RCC 7860 (cell line): ENCODE results near the gene KRTAP5-2.
"Not testable (repeated sequence)": the region's sequence is repeated elsewhere in the genome, so short reads cannot be mapped to it uniquely, and the experiment has no call there.

Experiments used
- DNase-seq: peaks from one replicate; pipeline ENCODE4 v3.0.0-alpha.2; 2015; ENCODE audit warnings: low spot score
- FAIRE-seq: peaks from 2 replicates; lab custom pipeline; 2012; peaks lifted over from hg19 to GRCh38; lab: Jason Lieb, UNC

The KRTAP5-2 gene

GRCh38 chr11:1628506-1629325 lies 30.6 kb upstream of the KRTAP5-2 start:
- no peak for DNase-seq
- FAIRE-seq: no peak

GRCh38 chr11:1625541-1625940 lies 27.4 kb upstream of the KRTAP5-2 start:
- FAIRE-seq (no peak), DNase-seq (no peak)

- FAIRE-seq (no peak), DNase-seq (no peak)
Observed at GRCh38 chr11:1624621-1625020, 26.5 kb upstream of the KRTAP5-2 start.

GRCh38 chr11:1623716-1624115 lies 25.6 kb upstream of the KRTAP5-2 start:
- FAIRE-seq: no peak
- DNase-seq: no peak

DNA sequence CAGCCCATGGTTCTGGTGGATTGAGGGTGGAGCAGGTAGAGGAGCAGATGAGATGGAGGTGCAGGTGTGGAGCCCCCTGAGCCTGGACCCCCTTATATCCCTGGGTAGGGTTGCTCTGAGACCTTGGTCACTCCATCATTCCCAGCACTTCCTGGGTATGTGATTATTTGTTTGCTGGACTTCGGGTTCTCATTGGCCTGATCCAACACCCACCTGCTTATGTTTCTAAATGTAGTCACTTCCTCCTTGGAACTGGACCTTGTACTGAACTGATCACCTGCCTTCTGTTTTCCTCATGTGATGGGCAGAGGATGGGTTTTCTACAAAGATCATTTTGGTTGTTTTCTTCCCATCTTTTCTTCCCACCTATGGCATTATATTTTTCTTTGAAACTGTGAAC lies 24.0 kb upstream of the KRTAP5-2 start, which contains the start of gene KRTAP5-4:
KRTAP5-4 (minus strand) TSS at position 53 of the 400 bp plus-strand sequence; CDS start at position 8, 45 bp downstream.
- DNase-seq: no peak
- FAIRE-seq: no peak

DNA sequence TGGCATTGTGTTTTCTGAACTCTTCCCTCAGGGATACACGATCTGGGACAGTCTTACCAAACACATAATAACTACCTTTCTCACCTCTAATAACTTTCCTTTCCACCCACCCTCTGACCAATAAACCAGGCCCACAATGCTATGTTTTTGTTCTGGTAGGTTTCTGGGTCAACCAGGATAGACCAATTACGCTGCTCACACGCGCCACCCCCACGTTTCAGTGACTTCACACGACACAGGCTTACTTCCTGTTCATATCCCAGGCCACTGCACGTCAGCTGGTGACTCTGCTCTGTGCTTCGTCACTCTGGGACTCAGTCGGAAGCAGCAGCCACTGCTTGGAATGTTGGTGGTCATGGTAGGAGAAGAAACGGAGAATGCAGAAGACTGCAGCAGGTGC lies 21.4 kb upstream of the KRTAP5-2 start:
- DNase-seq (no peak), FAIRE-seq (no peak)

GRCh38 chr11:1618231-1618630 lies 20.1 kb upstream of the KRTAP5-2 start:
- FAIRE-seq: no peak
- DNase-seq: no peak

DNA sequence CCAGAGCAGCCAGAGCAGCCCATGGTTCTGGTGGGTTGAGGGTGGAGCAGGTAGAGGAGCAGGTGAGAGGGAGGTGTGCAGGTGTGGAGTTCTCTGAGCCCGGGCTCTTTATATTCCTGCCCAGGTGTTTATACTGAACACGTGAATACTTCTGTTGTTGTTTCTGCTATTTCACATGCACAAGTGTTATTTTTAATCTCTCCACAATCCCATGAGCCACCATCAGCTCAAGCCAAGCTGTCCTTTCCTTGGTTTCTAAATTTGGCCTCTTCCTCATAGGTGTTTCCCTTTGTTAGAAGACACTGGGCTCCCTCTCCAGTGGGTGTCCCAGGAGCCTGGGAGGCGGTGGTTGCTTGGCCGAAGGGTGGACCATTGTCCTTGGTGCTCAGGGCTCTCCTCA lies 10.3 kb upstream of the KRTAP5-2 start, which contains the start of gene KRTAP5-3:
KRTAP5-3 (minus strand) TSS at position 101 of the 400 bp plus-strand sequence; CDS start at position 23, 78 bp downstream.
- DNase-seq: no peak
- no peak for FAIRE-seq

DNA sequence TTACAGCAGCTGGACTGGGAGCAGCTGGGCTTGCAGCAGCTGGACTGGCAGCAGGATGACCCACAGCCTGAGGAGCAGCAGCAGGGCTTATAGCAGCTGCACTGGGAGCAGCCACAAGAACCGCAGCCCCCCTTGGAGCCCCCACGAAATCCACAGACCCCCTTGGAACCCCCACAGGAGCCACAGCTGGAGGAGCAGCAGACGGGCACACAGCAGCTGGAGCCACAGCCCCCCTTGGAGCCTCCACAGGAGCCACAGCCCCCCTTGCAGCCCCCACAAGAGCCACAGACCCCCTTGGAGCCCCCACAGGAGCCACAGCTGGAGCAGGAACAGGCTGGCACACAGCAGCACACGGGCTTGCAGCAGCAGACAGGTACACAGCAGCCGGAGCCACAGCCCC lies 9.8 kb upstream of the KRTAP5-2 start:
- not testable (repeated sequence) for FAIRE-seq, DNase-seq

DNA sequence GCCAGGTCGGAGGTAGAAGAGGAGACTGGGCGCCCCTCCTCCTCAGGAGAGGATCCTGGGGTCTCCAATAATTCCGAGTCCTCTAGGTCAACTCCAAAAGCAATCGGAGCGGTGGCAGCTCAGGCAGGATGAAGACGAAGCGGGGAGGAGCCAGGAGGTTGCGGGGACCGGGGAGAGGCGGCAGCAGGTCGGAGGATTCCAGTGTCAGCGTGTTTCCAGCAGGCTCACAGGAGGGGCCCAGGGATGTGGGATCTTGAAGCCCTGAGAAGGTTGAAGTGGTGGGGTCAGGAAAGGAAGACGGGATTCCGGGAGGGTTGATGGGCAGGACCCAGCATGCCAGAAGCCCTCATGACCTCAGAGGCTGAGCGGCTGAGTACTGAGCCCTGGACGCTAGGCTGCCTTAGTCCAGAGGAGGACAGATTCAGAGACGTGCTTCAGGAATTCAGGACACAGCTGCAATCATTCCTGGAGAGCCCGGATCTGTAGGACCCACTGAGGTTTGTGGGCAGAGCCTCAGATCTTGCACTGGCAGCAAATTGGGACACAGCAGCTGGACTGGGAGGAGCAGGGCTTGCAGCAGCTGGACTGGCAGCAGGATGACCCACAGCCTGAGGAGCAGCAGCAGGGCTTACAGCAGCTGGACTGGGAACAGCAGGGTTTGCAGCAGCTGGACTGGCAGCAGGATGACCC lies 9.2 kb upstream of the KRTAP5-2 start:
- not testable (repeated sequence) for DNase-seq, FAIRE-seq

DNA sequence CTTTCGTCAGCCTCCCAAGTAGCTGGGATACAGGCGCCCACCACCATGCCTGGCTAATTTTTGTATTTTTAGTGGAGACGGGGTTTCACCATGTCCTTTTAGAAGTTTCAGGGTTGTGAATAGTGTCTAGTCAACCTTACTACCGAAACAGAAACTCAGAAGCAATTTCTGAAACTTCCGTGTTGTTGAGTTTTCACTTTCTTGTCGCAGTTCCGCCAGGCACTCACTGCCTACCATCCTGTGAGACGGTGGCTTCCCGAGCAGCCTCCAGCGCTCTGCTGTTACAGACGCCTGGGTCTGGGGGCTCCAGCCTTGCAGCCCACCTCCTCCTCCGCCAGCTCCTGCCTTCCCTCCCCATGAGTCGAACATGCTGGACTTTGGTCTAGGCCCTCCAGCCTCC lies 7.8 kb upstream of the KRTAP5-2 start:
- not testable (repeated sequence) for FAIRE-seq, DNase-seq

DNA sequence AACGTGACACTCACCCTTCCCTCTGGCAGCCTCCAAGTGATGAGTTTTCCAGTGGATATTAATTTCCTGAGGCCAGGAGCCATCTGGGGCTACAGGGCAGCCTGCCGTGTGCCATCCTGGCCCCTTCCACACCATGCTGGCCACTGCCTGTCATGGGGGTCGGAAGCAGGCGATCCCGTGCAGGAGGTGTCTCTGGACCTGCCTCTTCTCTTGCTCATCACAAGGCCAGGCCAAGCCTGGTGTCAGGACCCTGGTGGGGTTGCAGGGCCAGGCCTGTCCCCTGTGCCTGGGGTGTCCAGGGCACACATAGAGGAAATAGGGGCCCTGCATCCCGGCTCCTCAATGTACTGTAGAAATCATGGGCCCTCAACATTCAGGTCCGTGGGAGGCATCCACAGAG lies 6.6 kb upstream of the KRTAP5-2 start:
- FAIRE-seq (no peak), DNase-seq (no peak)

DNA sequence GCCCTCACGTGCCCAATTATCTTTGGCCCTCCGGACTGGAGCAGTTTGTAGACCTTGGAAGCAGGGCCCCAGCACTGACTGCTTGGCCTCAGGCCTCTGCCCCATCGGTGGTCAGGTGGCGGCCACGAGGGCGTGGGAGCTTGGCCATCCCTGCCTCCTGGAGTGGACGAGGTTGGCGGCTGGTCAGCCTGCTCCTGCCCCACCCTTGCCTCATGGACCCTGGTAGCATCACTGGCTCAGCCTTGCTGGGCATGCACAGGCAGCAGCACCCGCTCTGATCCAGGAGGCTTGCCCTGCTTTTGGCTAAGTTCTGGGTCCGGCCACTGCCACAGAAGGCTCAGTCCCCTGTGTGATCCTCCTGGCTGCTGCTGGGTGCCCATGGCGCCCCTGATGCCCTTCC lies 6.1 kb upstream of the KRTAP5-2 start:
- DNase-seq (no peak), FAIRE-seq (no peak)

DNA sequence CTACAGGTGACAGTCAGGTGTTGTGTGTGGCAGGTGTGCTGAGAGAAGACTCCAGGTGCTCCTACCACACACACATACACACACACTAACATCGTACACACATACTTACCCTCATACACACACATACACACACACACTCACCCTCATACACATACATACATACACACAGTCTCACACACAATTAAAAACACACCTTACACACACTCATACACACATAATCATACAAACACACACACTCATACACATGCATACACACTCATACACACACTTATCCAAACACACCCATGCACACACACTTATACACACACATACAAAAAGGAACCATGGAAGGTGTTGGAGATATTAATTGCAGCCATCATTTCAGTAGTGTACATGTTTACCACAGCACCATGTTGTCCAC lies 5.5 kb upstream of the KRTAP5-2 start:
- DNase-seq (no peak), FAIRE-seq (no peak)

DNA sequence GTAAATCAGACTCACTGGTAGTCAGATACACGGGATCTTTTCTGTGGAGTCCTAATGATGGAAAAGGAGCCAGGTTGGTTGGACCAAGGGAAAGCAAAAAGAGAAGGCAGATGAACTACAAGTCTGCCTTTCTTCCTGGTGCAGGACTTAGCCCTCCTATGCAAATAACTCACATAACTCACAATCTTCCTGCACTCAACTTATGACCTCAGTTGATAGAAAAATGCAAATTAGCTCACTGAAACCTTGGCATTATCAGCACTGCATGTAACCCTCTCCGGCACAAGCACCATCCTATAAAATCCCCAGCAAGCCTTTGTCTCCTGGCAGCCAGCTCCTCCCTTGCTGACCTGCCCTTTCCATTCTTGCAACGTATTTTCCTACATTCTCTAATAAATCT lies 3.6 kb upstream of the KRTAP5-2 start:
- FAIRE-seq: not testable (repeated sequence)

GRCh38 chr11:1600626-1601025 lies 2.5 kb upstream of the KRTAP5-2 start:
- DNase-seq: no peak
- no peak for FAIRE-seq

More for the DNA sequence above, 3.6 kb upstream of the KRTAP5-2 start:
- not testable (repeated sequence) for DNase-seq

DNA sequence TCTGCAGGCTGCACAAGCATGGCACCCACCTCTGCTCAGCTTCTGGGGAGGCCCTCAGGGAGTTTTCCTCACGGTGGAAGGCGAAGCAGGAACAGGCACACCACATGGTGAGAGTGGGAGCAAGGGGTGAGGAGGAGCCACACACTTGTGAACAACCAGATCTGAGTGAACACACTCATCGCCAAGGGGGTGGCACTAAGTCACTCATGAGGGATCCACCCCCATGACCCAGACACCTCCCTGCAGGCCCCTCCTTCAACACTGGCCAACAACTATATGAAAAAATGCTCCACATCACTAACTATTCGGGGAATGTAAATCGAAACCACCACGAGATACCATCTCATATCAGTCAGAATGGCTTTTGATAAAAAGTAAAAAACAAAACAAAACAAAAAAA lies 722 bp upstream of the KRTAP5-2 start:
- no peak for DNase-seq
- FAIRE-seq: no peak

DNA sequence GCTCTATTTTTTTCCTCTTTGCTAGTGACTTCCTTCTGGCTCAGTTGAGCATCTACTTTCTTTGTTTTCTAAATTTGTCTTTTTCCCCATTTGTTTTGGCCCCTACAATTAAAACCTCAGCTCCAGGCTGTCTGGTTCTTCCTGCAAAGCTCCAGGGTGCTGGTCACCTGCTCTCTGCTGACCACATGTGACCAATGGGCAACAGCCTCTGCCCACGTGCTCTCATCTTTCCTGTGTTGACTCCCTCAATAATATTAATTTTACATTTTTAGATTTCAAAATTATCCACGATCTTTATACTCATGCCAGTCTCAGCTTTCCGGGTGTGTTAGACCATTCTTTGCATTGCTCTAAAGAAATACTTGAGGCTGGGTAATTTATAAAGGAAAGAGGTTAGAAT lies 312 bp upstream of the KRTAP5-2 start:
- not testable (repeated sequence) for FAIRE-seq, DNase-seq

DNA sequence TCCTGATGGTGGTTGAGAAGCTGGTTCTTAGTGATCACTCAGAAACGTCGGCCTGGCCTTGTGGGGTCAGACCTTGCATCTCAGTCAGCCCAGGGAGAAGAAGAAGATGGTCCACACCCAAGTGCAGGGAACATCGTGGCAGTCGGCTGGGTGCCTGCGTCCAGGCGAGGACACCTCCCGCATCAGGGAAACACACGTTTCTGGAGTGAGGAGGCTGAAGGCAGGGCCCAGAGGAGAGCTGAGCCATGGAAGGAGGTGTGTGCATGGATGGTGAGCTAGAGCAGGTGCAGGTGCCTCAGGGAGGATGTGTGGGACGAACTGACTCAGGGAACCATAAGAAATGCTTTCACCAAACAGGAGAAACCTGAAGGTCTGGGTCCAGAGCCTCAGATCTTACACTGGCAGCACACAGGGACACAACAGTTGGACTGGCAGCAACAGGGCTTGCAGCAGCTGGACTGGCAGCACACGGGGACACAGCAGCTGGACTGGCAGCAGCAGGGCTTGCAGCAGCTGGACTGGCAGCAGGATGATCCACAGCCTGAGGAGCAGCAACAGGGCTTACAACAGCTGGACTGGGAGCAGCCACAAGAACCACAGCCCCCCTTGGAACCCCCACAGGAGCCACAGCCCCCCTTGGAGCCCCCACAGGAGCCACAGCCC lies 632 bp downstream of the KRTAP5-2 start:
- DNase-seq (no peak), FAIRE-seq (no peak)

GRCh38 chr11:1596576-1597121 lies 1.4 kb downstream of the KRTAP5-2 start:
- not testable (repeated sequence) for FAIRE-seq, DNase-seq

DNA sequence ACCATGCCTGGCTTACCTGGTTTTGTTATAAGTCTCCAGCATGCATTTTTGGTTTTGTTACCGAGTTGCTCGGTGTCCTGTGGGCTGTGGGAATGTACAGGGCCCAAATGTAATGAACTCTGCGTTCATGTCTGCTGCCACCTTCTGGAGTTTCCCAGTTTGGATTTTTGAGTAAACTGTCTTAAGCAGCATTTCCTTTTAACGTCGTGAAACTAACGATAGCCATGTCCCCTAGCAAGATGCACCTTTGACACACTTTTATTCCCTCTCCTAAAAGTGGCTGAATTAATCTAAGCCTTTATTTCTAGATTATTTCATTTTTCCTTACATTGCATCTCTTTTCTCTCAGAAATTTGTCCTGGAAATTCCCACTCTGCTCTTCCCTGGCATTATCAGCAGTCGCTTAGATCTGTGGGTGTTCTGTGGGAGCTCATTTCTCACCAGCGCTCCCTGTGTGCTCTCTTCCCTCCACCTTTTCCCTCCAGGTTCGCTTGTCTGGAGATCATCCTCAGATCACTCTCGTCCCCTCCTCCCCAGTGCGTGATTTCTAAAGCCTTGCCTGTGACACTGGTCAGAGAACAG lies 2.0 kb downstream of the KRTAP5-2 start:
- FAIRE-seq, DNase-seq: not testable (repeated sequence)
